CD4-positive, alpha-beta T cell treated with Interleukin-17A for 4 hours (primary cell): ENCODE results near the gene PRKCH.

Experiments used
- DNase-seq: peaks from one replicate; pipeline ENCODE4 v3.0.0-alpha.2; 2020; ENCODE audit warnings: mixed read lengths

PRKCH gene

DNA sequence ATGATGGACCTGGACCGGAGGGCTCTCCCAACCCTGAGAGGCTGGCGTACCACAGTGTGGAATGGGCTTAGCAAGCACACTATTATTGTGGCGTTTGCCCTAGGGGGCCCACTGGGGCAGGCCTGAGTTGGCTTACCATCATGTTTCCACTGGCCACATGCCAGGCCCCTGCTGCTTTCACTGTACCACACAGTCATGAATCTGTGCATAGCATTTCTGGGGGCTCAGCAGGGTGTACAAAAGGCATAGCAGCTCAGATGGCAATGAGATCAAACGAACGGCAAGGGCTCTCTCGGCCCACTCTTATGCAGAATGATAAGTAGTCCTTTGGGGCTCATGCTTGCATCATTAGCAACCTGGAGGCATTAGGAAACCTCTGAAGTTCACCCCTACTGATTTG is 236.9 kb downstream of the PRKCH start:
- no peak for DNase-seq

DNA sequence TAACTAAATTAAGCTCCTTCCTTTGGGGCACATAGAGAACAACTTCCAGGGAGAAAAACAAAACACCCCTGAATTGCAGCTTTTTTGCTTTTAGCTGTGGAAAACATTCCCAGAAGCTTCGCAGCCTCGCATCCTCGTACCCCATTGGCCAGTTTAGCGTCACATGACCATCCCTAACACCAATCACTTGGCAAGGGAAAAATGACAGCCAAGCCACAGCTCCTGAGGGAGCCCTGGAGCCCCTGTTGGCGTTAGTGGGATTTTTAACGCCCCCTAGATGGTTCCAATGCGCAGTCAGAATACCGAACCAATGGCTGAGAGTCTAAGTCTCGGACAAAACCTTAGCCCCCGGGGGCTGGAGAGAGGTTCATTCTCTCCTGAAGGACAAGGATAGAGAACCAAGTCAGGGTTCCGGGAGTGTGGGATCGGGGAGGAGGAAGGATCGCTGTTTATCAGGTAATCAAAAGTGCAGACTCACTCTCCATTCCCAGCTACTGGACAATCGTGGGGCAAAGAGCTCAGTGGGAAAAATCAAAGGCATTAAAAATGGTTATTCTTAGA is 238.3 kb downstream of the PRKCH start:
- no peak for DNase-seq

GRCh38 chr14:61560323-61560722 is 238.9 kb downstream of the PRKCH start:
- DNase-seq = no peak

GRCh38 chr14:61561104-61561503 is 239.7 kb downstream of the PRKCH start:
- no peak for DNase-seq

GRCh38 chr14:61561657-61562276 is 240.4 kb downstream of the PRKCH start:
- no peak for DNase-seq

GRCh38 chr14:61562321-61563161 is 241.2 kb downstream of the PRKCH start:
- peak; percentile 35 for DNase-seq

GRCh38 chr14:61563162-61563511 is 241.8 kb downstream of the PRKCH start:
- no peak for DNase-seq

DNA sequence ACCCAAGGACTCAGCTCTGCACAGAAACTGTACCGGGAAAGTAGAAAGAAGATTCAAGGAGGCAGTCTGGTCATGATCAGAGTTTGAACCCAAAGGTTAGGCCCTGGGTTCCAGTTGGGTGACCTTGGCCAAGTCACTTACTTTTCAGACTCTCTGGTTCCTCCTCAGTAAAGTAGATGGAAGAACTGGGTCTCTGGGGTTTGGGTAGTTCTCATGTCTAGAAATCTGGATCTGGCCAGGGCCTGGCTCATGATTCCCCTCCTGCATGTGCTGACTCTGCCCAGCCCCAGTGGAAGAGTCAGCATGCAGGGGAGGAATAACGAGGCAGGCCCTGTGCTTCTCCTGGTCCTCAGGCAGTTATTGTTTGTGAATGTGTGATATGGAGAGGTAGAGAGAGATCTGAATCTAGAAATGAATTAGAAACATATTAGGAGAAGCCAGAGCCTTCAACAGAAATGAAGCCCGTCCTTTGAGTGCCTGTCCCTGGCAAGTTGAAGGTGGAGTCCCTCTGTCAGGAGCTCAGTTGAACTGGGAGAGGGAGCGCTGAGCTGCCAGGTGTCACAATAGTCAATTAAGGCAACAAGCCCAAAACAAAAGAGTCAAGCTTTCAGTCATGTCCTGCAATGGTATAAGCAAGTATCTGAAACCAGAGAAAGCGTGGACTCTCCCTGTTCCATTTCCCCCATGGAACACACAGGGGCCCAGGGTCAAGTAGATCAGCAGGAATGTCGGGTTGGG is 242.7 kb downstream of the PRKCH start:
- no peak for DNase-seq

DNA sequence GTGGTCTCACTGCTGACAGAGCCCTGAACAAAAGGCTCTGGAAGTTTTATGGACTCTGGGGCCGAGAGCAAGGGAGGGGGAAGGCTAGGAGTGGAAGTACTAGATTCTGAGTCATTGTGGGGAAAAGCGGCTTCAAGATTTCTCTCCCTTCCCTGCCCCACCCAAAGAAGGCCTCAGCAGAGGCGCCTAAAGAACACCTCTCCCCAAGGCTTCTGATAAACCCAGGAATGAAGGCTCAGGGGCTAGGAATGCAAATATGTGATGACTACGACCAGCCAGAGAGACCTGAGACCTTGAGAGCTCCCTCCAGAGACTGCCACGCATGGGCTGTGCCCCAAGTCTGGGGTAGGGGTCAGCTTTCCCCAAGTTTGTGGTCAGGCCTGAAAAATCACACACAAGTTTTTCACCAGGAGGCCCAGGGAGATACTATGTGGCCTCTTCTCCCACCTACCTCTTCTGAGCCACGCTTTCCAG is 243.3 kb downstream of the PRKCH start:
- no peak for DNase-seq

- no peak for DNase-seq
Observed at GRCh38 chr14:61565181-61565580, 243.8 kb downstream of the PRKCH start.

GRCh38 chr14:61565836-61566536 is 244.6 kb downstream of the PRKCH start:
- no peak for DNase-seq

DNA sequence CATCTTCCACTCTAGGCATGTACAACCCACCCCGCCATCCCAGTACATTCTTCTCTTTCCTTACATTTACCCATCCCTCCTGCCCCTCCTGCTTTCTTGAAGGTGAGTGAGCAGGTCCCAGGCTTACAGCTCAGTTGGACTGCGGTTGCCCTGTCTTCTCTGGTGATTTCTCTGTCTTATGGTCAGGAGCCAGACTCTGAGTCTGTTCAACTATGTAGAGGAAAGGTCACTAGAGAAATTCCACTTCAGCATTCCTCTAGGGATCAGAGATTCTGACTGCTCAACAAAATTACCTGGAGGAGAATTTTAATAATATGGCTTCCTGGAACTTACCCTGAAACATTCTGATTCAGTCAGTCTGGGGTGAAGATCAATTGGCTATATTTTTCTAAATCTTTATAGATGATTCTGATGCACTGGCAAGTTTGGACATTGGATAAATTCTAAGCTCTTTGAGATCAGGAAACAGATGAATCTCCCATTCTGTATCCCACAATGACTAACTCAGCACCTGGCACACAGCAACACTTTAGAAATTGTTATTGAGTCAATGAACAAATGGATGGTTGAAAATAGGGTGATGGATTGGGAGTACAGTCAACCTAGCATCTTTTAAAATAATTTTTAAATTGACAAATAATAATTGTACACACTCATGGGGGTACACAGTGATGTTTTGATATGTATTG is 245.3 kb downstream of the PRKCH start:
- no peak for DNase-seq

- DNase-seq = no peak
Observed at GRCh38 chr14:61567838-61568571, 246.6 kb downstream of the PRKCH start.

DNA sequence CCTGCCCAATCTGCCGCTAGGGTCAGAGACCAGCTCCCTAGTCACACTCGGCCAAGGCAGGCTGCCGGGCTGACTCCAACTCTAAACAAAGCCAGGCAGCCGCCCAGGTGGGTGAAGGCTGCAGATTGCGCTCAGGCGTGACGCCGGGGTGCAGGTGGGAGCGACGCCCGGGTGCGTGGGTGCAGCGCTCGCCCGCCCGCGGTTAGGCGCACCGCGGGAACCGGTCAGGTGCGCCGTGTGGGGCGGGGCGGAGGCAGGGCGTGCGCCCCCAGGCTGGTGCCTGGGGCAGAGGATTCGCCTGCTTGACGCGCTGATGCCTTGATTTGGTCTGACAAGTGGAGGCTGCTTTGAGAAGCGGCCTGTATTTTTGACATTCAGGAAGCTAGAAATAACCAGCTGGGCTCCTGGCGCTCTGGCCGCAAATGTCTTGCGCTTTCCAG is 247.2 kb downstream of the PRKCH start:
- DNase-seq = peak; percentile 74

DNA sequence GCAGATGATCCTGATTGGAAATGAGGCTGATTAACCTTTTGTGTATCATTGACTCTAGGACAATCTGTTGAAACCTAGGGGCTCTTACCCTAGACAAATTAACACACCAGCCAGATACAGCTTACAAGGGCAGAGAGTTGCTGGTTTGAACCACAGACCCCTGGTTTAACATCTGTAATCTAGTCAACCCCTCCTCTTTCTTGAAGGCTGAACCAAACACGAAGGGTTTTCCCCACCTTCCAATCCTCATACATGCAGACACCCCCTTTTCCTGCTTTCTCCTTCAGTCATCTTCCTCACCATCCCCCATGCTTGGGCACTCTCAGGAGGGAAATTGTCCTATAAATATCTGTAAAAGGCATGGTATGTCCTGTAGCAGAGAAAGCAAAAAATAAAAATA is 247.9 kb downstream of the PRKCH start:
- no peak for DNase-seq

- peak; percentile 62 for DNase-seq
Observed at GRCh38 chr14:61569812-61570548, 248.6 kb downstream of the PRKCH start.

DNA sequence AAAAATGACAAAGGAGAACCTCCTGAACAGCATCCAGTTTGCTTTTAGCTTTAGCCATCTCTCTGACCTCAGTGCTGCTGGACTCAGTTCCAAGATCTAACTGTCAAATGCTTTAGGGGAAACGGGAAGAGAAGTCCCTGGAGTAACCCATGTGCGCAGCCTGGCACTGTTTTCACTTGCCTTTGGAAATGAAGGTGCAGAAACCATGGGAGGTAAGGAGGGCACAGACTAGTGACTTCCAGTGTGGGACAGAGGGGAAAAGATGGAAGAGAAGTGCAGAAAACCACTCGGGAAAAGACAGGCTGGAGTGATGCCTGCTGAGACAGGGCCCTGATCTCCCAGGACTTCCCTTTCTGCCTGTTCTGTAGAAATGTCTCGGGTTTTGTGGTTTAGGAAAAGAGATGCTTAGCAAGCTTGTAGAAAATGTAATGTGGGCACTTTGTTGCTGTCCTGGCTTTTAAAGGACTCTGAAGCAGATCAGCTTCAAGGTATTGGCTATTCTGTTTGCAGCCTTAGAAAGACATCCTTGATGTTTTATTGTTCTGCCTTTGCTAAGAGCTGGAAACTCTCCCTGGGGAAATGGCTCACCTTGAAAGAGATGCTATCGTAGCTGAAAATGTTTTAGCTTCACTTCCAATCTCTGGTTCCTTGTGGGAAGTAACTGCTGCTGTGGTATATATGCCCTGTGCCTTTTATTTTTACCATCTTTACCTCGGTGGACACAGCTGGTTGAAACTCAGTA is 249.3 kb downstream of the PRKCH start:
- DNase-seq = no peak

GRCh38 chr14:61571917-61572316 is 250.5 kb downstream of the PRKCH start:
- no peak for DNase-seq

DNA sequence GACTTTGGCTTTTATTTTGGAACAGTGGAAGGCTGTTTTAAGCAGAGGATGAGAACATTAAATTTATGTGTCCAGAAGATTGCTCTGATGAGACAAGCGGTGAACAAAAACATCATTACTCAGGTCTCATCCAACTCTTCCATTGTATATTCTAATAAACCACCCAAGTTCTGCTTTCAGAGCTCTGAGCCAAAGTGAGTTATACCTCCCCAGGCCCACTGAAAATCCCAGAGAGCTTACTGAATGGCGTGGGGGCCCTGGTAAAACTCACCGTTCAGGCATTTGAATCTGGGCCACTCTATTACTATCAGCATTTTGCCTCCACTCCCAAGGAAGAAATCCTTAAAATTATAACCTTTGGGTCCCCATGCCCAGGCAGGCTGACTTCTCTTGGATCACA is 251.9 kb downstream of the PRKCH start:
- no peak for DNase-seq
